Sigmoid colon (tissue), 7 donors: ENCODE measurements around the gene SUGCT. TPM values are rescaled to one million over a fixed set of nuclear protein-coding genes. Genes with fewer than 3 reads are reported as not detected.

Experiments used
- DNase-seq: peaks from one replicate; pipeline ENCODE4 v3.0.0-alpha.2; 2019
- H3K27ac ChIP-seq, 4 donors: fragments of 200-600 bp; sonication (generic); one replicate each; pipeline ENCODE4 v1.5.1; 2016 to 2019; ENCODE audit warnings: mild to moderate bottlenecking in 1 of 4
- H3K27me3 ChIP-seq, 3 donors: fragments of 200-600 bp; sonication (generic); one replicate each; pipeline ENCODE4 v1.5.1; 2019; ENCODE audit warnings: mild to moderate bottlenecking in 1 of 3
- H3K36me3 ChIP-seq, 4 donors: fragments of 200-600 bp; sonication (generic); one replicate each; pipeline ENCODE4 v1.5.1; 2016 to 2019
- H3K4me1 ChIP-seq, 4 donors: fragments of 200-600 bp; sonication (generic); one replicate each; pipeline ENCODE4 v1.5.1; 2017 to 2019
- H3K4me3 ChIP-seq, 4 donors: fragments of 200-600 bp; sonication (generic); one replicate each; pipeline ENCODE4 v1.5.1; 2017 to 2019; ENCODE audit warnings: mild to moderate bottlenecking in 2 of 4, moderate library complexity in 1 of 4
- H3K9me3 ChIP-seq, 4 donors: fragments of 200-600 bp in 3 of 4; sonication (generic) in 3 of 4; one replicate each; pipeline versions ENCODE4 v1.5.1 to v1.6.1; 2013 to 2019
- CTCF ChIP-seq, 4 experiments: fragments of 450-650 bp in 3 of 4; fragments of 200-600 bp in 1 of 4; IDR thresholded peaks; one replicate each; pipeline ENCODE4 v1.5.1; 2016 to 2019; ENCODE audit warnings: antibody characterized with exemption in 4 of 4, mild to moderate bottlenecking in 3 of 4, moderate library complexity in 2 of 4
- EP300 ChIP-seq, 4 donors: sonication (generic); formaldehyde crosslinking; IDR thresholded peaks; one replicate each; pipeline ENCODE4 v1.6.1; 2017; ENCODE audit warnings: antibody characterized with exemption in 4 of 4
- POLR2A ChIP-seq, 2 donors: fragments of 450-650 bp; IDR thresholded peaks; one replicate each; pipeline ENCODE4 v1.6.1; 2016; ENCODE audit warnings: antibody characterized with exemption in 2 of 2, mild to moderate bottlenecking in 2 of 2, moderate library complexity in 2 of 2
- POLR2AphosphoS5 ChIP-seq, 4 donors: sonication (generic); formaldehyde crosslinking; IDR thresholded peaks; one replicate each; pipeline ENCODE4 v1.6.1; 2017; ENCODE audit warnings: antibody characterized with exemption in 4 of 4
- WGBS, 2 donors: extraction: QIAGEN DNeasy Blood & Tissue Kit; methylation state at CpG; one replicate each; pipeline ENCODE4 v1.1.7; 2013; 5-methylcytosine and 5-hydroxymethylcytosine counted together
- intact Hi-C: fragments of 100-400 bp; cut with DNase I; formaldehyde crosslinking; loops from one replicate; pipeline ENCODE4 v1.15.1; 2023
- polyA plus RNA-seq, 3 donors: library from polyadenylated mRNA; stranded (reverse); fragments of 200-250 nt; gene quantifications; one replicate each; pipeline ENCODE4 v1.2.3, GENCODE V29; 2013
- total RNA-seq, 4 donors: library from RNA; depleted of rRNA; stranded (reverse); fragments of >200 nt; gene quantifications; one replicate each; pipeline ENCODE4 v1.1.0, GENCODE V29; 2016
- donor health status: healthy with polysubstance abuse.
- donor health status: Bipolar disorder and iron deficiency.
- donor health status: healthy.

The SUGCT gene
- total and polyA plus RNA-seq, 7 donors: 2.3 to 25.9 (median 6.3) TPM

GRCh38 chr7:40305229-40305628 is 170.4 kb downstream of the SUGCT start:
- Histone ChIP-seq H3K36me3 (no peaks in the 10 kb centered on the region), H3K4me3 (no peak overlapping the region), H3K4me1 (no peaks in the 10 kb centered on the region), H3K27ac (no peak overlapping the region), H3K9me3 (peaks cover 0 to 2% (median 0%) of the 10 kb centered on the region in 4 donors), H3K27me3 (no peaks in the 10 kb centered on the region)
- intact Hi-C loops: no loop called here
- no peak for TF ChIP-seq POLR2A (IDR thresholded peaks at IDR 0.05)
- no peak for TF ChIP-seq POLR2AphosphoS5 (IDR thresholded peaks at IDR 0.05)
- TF ChIP-seq CTCF (IDR thresholded peaks at IDR 0.05): no peak
- TF ChIP-seq EP300 (IDR thresholded peaks at IDR 0.05): no peak
- no peak for DNase-seq

GRCh38 chr7:40306025-40306424 is 171.2 kb downstream of the SUGCT start:
- DNase-seq: no peak
- Histone ChIP-seq H3K4me1 (no peaks in the 10 kb centered on the region), H3K9me3 (peaks cover 0 to 2% (median 0%) of the 10 kb centered on the region in 4 donors), H3K36me3 (no peaks in the 10 kb centered on the region), H3K4me3 (no peak overlapping the region), H3K27ac (no peak overlapping the region), H3K27me3 (no peaks in the 10 kb centered on the region)
- 70 to 78% methylated on average over 2 of the region's 2 CpGs for WGBS, 2 donors
- no peak for TF ChIP-seq EP300 (IDR thresholded peaks at IDR 0.05)
- no peak for TF ChIP-seq POLR2AphosphoS5 (IDR thresholded peaks at IDR 0.05)
- no peak for TF ChIP-seq POLR2A (IDR thresholded peaks at IDR 0.05)
- no peak for TF ChIP-seq CTCF (IDR thresholded peaks at IDR 0.05)
- intact Hi-C loops: no loop called here

- Histone ChIP-seq H3K27me3 (no peaks in the 10 kb centered on the region), H3K9me3 (peaks cover 0 to 2% (median 0%) of the 10 kb centered on the region in 4 donors), H3K36me3 (no peaks in the 10 kb centered on the region), H3K4me3 (no peak overlapping the region), H3K27ac (no peak overlapping the region), H3K4me1 (no peaks in the 10 kb centered on the region)
- intact Hi-C loops: no loop called here
- no peak for DNase-seq
- TF ChIP-seq POLR2AphosphoS5 (IDR thresholded peaks at IDR 0.05) (no peak), EP300 (IDR thresholded peaks at IDR 0.05) (no peak), CTCF (IDR thresholded peaks at IDR 0.05) (no peak), POLR2A (IDR thresholded peaks at IDR 0.05) (no peak)
These were observed 171.8 kb downstream of the SUGCT start for GRCh38 chr7:40306596-40306995.

- Histone ChIP-seq H3K27ac (no peak overlapping the region), H3K27me3 (no peaks in the 10 kb centered on the region), H3K4me1 (no peaks in the 10 kb centered on the region), H3K4me3 (no peak overlapping the region), H3K9me3 (peaks cover 0 to 2% (median 0%) of the 10 kb centered on the region in 4 donors), H3K36me3 (no peaks in the 10 kb centered on the region)
- intact Hi-C loops: no loop called here
- no peak for DNase-seq
- TF ChIP-seq EP300 (IDR thresholded peaks at IDR 0.05) (no peak), CTCF (IDR thresholded peaks at IDR 0.05) (no peak), POLR2AphosphoS5 (IDR thresholded peaks at IDR 0.05) (no peak)
- 34 to 68% methylated on average over 4 of the region's 4 CpGs for WGBS, 2 donors
These were observed 175.5 kb downstream of the SUGCT start for GRCh38 chr7:40310258-40310657.

GRCh38 chr7:40311307-40311706 is 176.5 kb downstream of the SUGCT start:
- WGBS, 2 donors: 63 to 86% methylated on average over 3 of the region's 3 CpGs
- no peak for TF ChIP-seq POLR2A (IDR thresholded peaks at IDR 0.05)
- TF ChIP-seq POLR2AphosphoS5 (IDR thresholded peaks at IDR 0.05): no peak
- no peak for TF ChIP-seq CTCF (IDR thresholded peaks at IDR 0.05)
- no peak for DNase-seq
- H3K36me3 ChIP-seq: no peaks in the 10 kb centered on the region
- no peaks in the 10 kb centered on the region for H3K9me3 ChIP-seq
- H3K27me3 ChIP-seq: no peaks in the 10 kb centered on the region
- H3K4me3 ChIP-seq: no peak overlapping the region
- intact Hi-C loops: no loop called here
- no peaks in the 10 kb centered on the region for H3K4me1 ChIP-seq
- no peak overlapping the region for H3K27ac ChIP-seq
